HG03432 (cell line): ENCODE data around the gene PRR3.

Experiments
- ATAC-seq: cut with Tn5 transposase; IDR thresholded peaks from one replicate; pipeline ENCODE4 v1.9.1; 2021; ENCODE audit warnings: mild to moderate bottlenecking, moderate library complexity; ENCODE audit not compliant: unreplicated experiment

PRR3 gene

DNA sequence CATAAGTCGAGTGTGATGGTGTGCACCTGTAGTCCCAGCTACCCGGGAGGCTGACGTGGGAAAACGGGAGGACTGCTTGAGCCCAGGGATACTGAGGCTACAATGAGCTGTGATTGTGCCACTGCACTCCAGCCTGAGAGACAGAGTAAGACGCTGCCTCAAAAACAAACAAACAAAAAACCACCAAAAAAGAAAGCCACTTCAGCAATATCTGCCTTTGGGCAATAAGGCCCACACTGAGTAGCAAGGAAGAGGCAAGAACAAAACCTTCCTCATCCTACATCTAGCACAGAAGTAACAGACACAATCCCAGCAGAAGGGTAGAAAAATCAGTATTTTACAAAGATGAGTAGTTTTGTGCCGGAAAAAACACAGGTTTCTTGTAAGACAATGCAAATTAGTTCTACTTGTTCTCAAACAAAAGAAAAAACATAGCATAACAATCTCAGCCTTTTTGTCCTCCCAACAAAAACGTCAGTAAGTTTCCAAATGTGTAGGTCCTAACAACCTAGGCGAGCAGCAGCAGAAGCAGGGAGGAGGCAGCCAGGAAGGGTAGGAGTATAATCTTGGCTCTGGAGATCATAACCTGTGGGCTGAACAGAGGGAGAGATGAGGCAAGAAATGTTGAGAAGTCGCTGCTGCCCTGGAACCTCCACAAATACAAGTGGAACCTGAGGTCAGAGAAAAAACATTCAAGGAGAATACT lies 54.2 kb downstream of the PRR3 start:
- no peak for ATAC-seq

DNA sequence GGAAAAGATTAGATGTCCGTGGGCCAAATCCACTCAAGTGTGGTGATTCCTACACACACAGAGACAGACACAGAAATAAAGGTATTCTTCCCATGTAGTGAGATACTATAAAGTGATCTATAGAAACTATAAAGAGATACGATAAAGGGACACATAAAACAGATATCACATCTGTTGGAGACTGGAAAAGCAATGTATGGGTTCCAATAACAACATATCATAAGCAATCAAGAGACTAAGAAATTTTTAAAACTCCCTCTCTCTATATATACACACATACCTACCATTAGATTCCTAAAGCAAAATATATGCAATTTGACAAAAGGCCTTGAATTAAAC lies 54.7 kb downstream of the PRR3 start:
- ATAC-seq, result no peak

DNA sequence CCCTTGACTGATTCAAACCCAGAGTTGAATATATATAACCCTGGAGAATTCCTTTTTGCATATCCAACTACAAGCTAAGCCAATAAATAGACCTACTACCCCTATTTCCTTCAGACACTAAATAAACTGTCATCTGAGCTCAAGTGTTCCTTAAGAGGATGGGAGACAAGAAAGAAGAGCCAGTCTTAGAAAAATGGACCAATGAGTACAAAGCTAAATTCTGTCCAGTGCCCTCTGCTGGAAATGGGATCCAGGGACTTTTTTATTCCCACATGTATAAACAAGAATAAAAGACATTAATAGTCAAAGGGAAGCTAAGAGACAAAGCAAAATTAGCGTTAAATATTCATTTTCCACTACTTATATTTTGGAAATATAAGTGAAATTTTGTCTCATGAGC lies 55.1 kb downstream of the PRR3 start:
- no peak for ATAC-seq

DNA sequence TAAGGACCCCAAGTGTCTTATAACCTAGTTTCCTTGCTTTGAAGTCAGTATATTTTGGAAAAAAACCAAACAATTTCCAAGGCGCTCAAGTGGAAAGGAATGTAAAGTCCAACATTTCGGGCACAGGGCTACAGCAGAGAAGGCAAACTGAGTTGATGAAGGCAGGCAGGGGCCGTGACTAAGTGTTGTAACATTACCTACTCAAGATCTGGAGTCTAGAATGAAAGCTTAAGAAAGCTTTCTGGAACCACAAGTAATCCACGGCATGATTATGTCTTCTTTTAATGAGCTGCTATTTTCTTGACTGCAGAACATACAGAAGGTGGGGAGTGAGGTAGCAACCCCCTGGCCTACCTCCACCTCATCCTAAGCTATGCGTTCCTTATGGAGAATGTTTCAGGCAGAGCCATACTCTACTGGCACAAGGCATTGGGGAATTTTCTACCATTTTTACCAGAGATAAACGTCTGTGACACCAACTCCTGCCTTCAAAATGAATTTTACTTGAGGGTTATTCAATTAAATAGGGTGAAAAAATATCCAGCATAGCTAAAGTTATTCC lies 55.7 kb downstream of the PRR3 start:
- no peak for ATAC-seq
